Dermis microvascular lymphatic vessel endothelial cell (primary cell): ENCODE data around the gene TRMT13. TPM values are rescaled to one million over a fixed set of nuclear protein-coding genes. Genes with fewer than 3 reads are reported as not detected.
A peak's percentile ranks its signal among the peaks of the same experiment; 100 is the strongest.

Experiments used
- DNase-seq, 2 donors: peaks; one replicate each; pipeline versions ENCODE4 v3.0.0 to v3.0.0-alpha.2; 2010; ENCODE audit warnings: low read depth in 2 of 2
- total RNA-seq: library from RNA; depleted of rRNA; stranded (reverse); fragments of >200 nt; gene quantifications from 2 replicates; pipeline ENCODE4 v1.2.1, GENCODE V29; 2014

Gene TRMT13
- 6.3 and 6.7 TPM in 2 replicates for total RNA-seq

GRCh38 chr1:100132566-100133477 lies at the start of gene TRMT13, which contains the start of gene SASS6:
TRMT13 (plus strand) TSS chr1:100133163; CDS start chr1:100133169, 6 bp downstream.
SASS6 (minus strand) TSS chr1:100132930; CDS start chr1:100132814, 116 bp downstream.
- DNase-seq, result peak; percentile 87 to 99

- no peak for DNase-seq
Measured at GRCh38 chr1:100087396-100087795, 45.6 kb upstream of the TRMT13 start.

GRCh38 chr1:100089082-100089481 lies 43.9 kb upstream of the TRMT13 start:
- no peak for DNase-seq

- peak in 1 of 2 donors; percentile 63 for DNase-seq
Measured at GRCh38 chr1:100090471-100090870, 42.5 kb upstream of the TRMT13 start.

- DNase-seq, result no peak
Measured at GRCh38 chr1:100100202-100100601, 32.8 kb upstream of the TRMT13 start.

GRCh38 chr1:100101564-100101963 lies 31.4 kb upstream of the TRMT13 start:
- no peak for DNase-seq

- DNase-seq, result no peak
Measured at GRCh38 chr1:100107696-100108095, 25.3 kb upstream of the TRMT13 start.

GRCh38 chr1:100109554-100110066 lies 23.4 kb upstream of the TRMT13 start:
- DNase-seq, result no peak

- no peak for DNase-seq
Measured at GRCh38 chr1:100115524-100115923, 17.4 kb upstream of the TRMT13 start.

GRCh38 chr1:100122177-100122576 lies 10.8 kb upstream of the TRMT13 start:
- DNase-seq, result no peak

GRCh38 chr1:100127226-100127625 lies 5.7 kb upstream of the TRMT13 start:
- DNase-seq, result no peak

- DNase-seq, result peak; percentile 47 to 66
Measured at GRCh38 chr1:100130552-100131077, 2.3 kb upstream of the TRMT13 start.

GRCh38 chr1:100131623-100132022 lies 1.3 kb upstream of the TRMT13 start:
- DNase-seq, result no peak

- peak in 1 of 2 donors; percentile 2 for DNase-seq
Measured at GRCh38 chr1:100134872-100135271, 1.9 kb downstream of the TRMT13 start.

GRCh38 chr1:100137602-100138001 lies 4.6 kb downstream of the TRMT13 start:
- DNase-seq, result no peak

- DNase-seq, result no peak
Measured at GRCh38 chr1:100141192-100141591, 8.2 kb downstream of the TRMT13 start.

- no peak for DNase-seq
Measured at GRCh38 chr1:100142343-100142742, 9.4 kb downstream of the TRMT13 start.

- no peak for DNase-seq
Measured at GRCh38 chr1:100145116-100145515, 12.2 kb downstream of the TRMT13 start.

GRCh38 chr1:100146958-100147357 lies 14.0 kb downstream of the TRMT13 start:
- no peak for DNase-seq

- DNase-seq, result no peak
Measured at GRCh38 chr1:100147875-100148274, 14.9 kb downstream of the TRMT13 start.

GRCh38 chr1:100151679-100152078 lies 18.7 kb downstream of the TRMT13 start:
- no peak for DNase-seq

GRCh38 chr1:100152271-100152670 lies 19.3 kb downstream of the TRMT13 start:
- no peak for DNase-seq

- no peak for DNase-seq
Measured at GRCh38 chr1:100162881-100163280, 29.9 kb downstream of the TRMT13 start.
